Right lobe of liver (tissue), 4 donors: Measurements from ENCODE around the gene SPDYE8.
"Not testable (repeated sequence)": the region's sequence is repeated elsewhere in the genome, so short reads cannot be mapped to it uniquely, and the experiment has no call there.

Experiments used
- CTCF ChIP-seq, 4 donors: fragments of 200-600 bp in 3 of 4; fragments of 450-650 bp in 1 of 4; IDR thresholded peaks; one replicate each; pipeline versions ENCODE4 v1.5.1 to v1.8.0; 2016 to 2022; ENCODE audit warnings: antibody characterized with exemption in 4 of 4, mild to moderate bottlenecking in 2 of 4
- POLR2A ChIP-seq: fragments of 450-650 bp; IDR thresholded peaks from one replicate; pipeline ENCODE4 v1.6.1; 2017; ENCODE audit warnings: antibody characterized with exemption, mild to moderate bottlenecking
- donor health status: DM: no; HTN: no; CAD: no.
- donor health status: DM: no; HTN: no; CAD: no.
- donor health status: DM: no; HTN: yes; CAD: no.

- not testable (repeated sequence) for TF ChIP-seq CTCF (IDR thresholded peaks at IDR 0.05); POLR2A
Measured at GRCh38 chr7:73057811-73058210, 28.2 kb upstream of the SPDYE8 start, which contains the start of gene SPDYE11.
